HG03439 (cell line): ENCODE measurements around the gene MTCL1.

Experiments
- ATAC-seq: cut with Tn5 transposase; IDR thresholded peaks from one replicate; pipeline ENCODE4 v1.9.1; 2021; ENCODE audit warnings: mild to moderate bottlenecking, moderate library complexity; ENCODE audit not compliant: unreplicated experiment

MTCL1 gene

DNA sequence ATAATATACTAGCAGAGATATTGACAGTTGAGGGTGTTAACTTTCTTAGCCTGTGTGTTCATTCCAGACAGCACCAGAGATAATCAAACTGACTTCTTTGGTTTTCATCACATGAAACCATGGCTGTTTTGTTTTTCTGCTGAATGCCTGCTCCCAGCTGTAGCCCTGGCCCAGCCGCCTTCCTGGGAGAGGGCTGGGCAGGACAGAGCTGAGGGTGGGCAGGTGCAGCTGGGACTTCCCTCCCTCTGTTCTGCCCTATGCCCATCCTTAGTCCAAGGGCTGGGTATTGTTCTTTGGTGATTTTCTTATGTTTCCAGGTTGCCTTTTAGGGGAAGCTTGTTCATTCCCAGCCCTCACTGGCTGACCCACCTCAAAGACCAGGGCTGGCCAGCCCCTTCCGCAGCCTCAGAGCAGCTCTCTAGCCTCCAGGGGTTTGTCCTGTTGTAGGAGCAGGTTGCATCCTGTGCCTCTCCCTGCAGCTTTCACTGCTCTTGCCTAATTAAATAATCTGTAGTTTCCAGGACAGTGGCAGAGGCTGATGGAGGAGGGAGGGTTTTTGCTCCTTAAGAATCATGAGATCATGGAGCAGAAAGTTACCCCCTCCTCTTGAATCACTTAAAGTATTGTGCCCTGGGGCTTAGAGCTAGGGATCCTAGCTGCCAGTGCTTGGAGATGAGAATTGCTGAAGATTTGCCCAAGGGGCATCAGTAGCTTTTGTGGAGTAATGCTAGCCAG is 61.4 kb downstream of the MTCL1 start:
- ATAC-seq: no peak

DNA sequence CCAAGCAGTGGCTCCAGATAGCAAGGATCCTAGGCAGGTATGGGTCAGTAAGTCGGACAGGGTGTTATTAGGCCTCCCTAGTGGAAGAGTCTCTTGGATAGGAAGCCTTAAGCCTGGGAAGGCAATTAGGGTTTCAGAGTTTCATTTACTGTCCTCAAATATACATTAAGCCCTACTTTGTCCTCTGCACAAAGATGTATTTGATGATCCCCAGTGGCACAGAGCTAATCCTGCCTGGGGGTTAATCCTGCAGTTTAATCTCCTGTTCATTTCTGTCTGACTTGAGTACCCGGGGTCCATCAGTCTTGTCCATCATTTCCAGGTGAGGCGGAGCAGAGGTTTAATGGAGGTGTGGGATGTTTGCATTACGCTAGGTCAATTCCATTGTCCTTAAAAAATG is 62.0 kb downstream of the MTCL1 start:
- ATAC-seq: no peak

DNA sequence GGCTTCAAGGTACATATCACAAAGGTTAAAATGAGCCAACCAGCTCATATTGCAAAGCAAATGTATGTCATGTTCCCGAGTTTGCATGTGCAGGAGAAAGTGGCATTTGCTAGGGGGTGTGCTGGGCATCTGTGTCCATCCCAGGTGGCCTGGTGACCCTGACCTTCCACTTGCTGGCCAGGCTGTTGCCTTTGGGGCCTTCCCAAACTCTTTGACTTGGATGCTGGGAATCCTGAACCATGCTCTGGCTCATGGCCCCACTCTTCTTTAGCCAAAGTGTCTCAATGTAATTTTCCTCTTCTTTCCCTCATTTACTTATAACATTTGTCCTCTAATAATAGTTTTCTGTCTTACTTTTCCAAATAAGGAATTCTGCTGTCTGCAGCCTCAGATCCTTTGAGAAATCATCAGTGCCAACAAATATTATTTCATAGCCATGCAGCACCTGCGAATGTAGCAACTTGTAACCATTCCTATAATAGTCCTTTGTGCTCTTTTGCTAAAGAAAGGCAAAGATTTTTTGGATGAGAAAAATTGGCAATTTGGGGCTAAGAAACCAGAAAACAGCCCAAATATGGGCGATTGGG is 64.2 kb downstream of the MTCL1 start:
- ATAC-seq: no peak

DNA sequence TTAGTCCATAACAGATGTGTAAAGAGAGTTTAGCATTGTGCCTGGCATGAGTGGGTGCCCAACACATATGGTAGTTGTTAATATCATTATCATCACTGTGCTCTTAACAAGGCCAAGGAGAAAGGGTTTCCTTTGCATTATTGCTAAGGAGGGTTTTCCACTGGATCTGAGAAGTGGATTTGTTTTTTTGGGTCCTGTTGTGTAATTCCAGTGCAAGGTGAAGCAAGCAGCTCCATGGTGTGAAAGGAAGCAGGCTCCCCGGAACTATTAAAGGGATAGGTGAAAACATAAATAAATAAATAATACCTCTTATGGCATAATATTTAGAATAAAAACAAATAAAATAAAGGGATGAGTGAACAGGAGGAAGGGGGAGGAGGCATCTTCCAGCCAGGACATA is 65.3 kb downstream of the MTCL1 start:
- no peak for ATAC-seq

DNA sequence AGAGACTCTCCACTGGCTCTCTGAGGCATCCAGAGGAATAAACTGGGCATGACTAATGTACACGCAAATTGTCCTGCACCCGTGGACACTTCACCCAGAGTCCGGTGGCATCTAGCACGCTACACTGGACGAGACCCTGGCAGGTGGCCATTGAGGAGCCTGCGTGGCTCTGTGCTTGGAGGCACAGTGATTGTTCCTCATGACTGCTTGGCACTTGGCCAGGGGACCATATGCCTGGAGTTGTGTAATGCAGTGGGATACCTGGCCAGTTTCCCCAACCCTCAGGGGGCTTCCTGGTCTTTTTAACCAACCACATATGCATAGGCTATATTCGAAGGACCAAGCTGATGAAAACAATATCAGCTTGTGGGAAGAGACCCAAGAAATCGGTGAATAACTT is 66.6 kb downstream of the MTCL1 start:
- no peak for ATAC-seq

DNA sequence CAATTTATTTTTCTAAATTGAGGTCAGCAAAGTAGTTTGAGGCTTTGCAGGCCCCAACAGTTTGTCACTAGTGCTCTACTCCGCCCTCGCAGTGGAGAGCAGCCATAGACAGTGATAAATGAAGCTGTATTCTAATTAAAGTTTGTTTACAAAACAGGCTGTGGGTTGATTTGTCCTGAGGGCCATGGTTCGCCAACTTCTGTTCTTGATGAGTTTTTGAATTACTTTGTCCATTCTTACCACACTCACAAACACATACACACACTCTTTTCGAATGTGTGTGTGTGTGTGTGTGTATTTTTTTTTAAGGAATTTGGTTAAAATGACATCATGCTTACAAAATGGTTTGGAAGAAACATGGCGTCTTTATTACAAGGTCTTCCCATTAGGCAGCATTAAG is 68.6 kb downstream of the MTCL1 start:
- ATAC-seq: no peak

DNA sequence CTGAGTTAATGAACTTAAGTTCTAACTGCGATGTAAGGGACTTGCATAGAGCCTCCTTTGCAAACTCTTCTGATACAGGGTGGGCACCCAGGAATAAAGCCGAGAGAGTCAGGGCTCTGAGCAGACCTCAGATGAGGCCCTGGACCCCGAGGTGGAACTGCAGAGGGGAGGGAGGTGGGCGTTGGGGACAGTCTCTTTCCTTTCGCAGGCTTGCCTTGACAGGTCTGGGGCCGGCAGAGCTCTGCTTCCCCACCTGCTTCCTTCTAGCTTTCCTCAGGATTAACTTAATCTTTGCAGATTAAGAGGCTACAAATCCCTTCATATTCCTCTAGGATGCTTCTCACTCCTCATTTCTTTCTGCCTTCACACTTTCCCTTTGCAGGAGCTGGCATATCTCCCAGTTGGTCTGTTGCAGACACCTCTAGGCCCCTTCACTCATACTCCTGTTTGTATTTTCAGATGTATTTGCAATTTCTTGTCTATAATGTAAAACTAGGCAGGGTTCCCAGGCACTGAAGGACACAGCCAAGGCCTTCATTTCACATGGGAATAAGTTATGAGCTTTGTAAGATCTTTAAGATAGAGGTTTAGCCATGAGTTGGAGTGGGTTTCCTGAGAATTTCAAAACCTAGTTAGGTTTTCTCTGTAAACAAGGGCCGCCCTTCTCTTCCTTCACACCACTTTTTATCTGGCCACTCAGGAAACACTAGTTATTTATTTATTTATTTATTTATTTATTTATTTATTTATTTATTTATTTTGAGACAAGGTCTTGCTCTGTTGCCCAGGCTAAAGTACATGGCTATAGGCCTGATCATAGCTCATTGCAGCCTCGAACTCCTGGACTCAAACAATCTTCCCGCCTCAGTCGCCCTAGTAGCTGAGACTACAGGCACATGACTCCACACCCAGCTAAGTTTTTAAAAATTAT is 70.9 kb downstream of the MTCL1 start:
- ATAC-seq: no peak

DNA sequence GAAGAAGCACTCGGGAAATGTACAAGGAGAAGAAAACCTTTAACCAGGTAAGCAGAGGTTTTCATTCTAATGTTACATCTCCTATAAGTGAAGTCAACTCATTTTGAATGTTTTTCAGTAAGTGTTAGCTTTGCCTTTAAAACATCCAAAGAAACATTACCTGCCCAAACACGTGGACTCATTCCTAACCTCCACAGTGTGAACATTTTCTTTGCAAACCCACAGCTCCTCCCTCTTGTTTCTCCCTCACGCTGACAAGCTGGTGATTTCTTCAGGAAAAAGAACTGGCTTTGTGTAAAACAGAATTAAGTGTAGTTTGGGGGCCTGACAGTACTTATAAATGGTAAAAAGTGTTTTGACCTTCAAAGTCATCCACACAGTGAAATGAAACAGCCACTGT is 72.5 kb downstream of the MTCL1 start:
- ATAC-seq: no peak

DNA sequence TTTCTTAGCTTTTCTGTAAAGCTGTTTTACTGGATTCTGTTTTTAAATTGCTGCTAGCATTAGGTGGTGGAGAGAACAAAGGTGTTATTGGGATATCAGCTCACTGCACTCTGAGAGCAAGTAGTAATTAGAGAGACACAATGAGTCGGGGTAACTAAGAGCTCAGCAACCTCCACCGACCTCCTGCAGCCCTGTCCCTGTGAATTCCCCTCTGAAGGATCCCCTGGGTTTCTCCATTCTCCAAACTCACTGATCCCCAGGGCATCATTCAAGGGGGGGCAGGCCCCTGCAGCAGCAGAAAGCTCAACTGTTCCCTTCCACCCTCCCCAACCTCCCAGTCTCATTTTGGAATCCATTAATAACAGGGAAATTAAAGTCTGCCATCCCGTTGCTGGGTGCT is 73.0 kb downstream of the MTCL1 start:
- ATAC-seq: no peak

DNA sequence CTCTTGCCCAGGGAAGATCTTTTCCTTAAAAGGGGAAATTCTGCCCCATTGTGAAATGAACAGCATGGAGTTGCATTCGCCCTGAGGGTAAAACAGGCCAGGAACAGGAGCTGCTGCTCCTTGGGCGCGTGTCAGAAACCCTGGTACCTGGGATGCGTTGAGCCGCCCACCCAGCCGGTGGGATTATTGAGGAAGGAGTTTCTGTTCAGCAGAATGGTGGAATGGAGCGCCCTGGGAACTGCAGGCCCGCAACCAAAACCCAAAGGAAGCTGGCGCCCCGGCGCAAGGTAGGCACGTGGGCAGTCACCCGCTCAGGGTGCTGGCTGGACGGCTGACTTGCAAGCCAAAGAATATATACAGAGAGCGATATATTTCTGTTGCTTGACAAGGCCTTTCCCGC is 73.5 kb downstream of the MTCL1 start:
- ATAC-seq: no peak

DNA sequence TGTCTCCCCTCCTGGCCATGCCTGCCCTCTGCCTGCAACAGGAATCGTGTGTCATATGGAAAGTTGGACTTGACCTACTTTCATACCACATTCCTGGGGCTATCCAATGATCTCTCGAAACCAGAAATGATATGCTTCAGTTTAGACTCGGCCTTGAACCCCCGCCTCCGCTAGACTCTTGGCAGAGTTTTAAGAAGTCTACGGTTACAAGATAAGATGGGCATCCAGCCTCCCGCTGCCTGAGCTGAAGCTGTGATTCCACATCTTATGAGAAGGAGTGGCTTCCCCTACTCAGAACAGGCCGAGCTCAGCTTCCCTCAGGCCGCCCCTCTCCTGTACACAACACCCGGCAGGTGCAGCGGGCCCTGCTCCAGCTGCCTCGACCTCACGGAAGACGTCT is 73.9 kb downstream of the MTCL1 start:
- ATAC-seq: no peak

DNA sequence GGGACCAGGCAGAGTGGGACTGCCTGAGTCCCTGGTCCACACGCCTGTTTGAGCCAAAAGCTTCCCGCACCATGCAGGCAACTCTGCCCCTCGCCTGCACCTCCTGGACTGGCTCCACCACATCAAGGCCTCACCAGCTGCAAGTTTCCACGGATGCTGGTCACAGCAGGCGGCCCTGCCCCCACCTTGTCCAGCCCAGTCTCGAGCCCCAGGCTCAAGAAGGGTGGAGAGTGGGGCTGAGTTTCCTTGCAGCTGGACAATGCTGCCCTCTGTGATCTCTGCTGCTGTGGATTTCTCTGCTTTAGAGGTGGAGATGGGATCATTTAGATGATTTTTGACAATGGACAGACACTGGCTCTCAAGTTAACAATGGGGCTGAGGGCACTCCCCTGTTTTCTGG is 74.9 kb downstream of the MTCL1 start:
- no peak for ATAC-seq

DNA sequence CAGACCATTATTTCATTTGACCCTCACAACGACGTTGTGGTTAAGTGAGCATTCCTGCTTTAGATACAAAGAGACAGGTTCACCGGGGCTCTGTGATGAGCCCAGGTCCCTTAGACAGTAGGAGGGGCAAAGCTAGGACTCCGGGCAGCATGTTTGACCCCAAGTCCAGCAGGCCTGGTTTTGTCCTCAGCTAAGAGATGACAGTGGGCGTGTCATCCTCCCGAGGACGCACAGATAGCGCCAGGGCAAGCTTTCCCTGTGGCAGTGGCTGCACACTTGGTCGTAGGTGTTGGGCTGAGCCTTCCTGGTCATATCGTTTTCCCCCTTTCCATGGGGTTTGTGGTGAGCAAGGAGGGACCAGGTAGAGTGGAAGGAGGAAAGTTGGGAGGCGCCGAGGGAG is 76.3 kb downstream of the MTCL1 start:
- ATAC-seq: no peak

DNA sequence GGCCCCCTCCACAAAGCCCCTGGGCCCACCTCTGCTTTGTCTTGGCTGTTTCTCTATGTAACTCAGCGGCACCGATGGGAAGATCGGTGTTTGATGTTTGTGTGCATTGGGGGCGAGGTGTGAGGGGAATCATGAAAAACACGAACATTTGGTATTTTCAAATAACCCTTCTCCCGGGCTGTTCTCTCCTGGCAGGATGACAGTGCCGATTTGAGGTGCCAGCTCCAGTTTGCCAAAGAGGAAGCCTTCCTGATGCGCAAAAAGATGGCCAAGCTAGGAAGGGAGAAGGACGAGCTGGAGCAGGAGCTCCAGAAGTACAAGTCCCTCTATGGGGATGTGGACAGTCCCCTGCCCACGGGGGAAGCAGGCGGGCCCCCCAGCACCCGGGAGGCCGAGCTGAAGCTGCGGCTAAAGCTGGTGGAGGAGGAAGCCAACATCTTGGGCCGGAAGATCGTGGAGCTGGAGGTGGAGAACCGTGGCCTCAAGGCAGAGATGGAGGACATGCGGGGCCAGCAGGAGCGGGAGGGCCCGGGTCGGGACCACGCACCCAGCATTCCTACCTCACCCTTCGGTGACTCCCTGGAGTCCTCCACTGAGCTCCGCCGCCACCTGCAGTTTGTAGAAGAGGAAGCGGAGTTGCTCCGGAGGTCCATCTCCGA is 78.1 kb downstream of the MTCL1 start:
- ATAC-seq: no peak

DNA sequence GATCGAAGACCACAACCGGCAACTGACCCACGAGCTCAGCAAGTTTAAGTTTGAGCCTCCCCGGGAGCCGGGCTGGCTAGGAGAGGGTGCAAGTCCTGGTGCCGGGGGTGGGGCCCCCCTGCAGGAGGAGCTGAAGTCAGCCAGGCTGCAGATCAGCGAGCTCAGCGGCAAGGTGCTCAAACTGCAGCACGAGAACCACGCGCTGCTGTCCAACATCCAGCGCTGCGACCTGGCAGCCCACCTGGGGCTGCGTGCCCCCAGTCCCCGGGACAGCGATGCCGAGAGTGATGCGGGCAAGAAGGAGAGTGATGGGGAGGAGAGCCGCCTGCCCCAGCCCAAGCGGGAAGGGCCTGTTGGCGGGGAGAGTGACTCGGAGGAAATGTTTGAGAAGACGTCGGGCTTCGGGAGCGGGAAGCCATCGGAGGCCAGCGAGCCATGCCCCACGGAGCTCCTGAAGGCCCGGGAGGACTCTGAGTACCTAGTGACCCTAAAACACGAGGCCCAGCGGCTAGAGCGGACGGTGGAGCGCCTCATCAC is 78.7 kb downstream of the MTCL1 start:
- no peak for ATAC-seq

DNA sequence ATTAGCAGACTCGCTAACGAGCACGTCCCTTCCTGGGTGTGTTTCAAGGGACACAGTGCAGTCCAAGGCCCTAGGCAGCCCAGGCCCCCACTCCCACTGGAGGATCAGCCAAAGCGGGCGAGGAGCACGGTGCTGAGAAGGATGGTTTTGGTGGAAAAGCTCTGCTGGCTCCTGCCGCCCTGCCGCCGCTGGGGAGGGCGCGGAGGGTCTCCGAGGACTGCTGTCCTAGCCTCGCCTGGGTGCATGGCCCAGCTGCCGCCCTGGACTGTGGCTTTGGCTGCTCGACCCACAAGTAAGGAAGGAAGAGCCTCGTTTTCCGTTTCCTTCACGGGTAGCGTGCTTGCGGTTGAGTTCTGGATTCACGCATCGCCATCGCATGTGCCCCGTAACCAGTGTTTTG is 79.9 kb downstream of the MTCL1 start:
- ATAC-seq: no peak

DNA sequence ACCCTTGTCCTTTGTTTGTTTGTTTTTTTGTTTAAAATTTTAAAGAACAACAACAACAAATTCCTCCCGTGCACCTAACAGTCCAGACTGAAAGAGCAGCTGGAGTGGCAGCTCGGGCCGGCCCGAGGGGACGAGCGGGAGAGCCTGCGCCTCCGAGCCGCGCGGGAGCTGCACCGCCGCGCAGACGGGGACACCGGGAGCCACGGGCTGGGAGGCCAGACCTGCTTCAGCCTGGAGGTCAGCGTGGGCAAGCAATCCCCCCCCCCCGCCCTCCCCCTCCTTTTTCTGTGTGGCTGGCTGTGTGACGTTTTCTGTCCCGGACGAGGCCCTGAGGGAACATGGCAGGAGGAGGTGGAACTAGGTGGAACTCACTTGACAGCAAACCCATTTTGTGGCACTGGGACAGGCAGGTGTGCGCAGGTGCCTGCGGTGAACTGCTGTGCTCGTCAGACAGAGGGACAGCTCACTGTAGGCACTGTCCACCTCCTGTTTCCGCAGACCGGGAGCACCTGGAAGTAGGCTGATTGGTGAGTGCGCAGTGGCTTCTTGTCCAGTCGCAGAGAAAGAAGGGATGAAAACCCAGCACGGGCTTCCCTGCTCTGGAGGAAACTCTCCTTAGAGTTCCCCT is 80.6 kb downstream of the MTCL1 start:
- ATAC-seq: no peak

DNA sequence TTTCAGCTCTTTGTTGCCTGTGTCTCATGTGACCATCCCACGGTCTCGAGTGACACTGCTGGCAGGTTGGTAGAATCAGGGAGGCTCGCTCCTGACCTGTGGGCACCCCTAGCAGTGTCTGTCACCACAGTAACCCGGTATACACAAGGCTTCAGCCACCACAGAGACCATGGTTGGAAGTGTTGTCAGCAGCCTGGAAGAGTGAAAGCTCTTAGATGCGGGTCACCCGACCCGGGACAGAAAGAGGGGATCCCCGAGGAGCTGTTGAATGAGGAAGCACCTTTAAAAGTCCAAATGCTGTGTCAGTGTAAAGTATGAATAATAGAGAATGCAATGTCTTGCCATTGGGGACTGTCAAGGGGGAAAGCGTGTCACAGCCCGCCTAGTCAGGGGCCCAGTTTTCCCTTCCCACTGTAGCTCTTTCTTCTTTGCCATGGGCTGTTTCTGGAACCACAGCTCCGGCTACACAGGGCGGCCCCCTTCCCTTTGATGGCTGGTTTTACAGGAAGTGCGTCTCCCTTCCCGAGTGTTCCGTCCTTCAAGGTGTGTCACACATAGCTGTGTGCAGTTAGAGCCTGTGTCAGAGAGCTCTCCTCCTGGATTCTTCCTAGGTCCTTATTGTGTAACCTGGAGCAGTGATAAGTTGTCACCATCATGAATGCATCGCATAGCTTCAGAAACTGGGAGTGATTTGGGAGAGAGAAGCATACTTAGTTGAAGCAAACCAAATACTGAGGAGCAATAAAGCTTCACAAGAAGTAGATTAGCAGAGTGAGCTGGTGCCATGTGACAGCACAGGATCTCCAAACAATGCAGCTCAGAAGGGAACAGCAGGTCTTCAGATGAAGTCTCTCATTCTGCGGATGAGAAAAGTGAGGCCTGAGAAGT is 81.4 kb downstream of the MTCL1 start:
- ATAC-seq: no peak

DNA sequence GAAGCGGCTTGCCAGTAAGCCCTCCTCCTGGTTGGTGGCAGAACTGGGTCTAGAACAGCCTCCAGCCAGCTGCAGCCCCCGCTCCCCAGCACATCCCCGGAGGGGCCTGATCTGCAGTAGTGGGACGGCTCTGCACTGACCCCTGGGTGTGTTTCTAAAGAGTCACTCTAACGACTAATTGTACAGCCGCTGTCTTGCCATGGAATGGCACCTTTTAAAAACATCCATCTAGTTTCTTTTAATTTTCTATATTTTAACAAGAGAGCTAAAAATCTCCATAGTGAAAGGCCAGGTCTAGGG is 82.0 kb downstream of the MTCL1 start:
- ATAC-seq: no peak

DNA sequence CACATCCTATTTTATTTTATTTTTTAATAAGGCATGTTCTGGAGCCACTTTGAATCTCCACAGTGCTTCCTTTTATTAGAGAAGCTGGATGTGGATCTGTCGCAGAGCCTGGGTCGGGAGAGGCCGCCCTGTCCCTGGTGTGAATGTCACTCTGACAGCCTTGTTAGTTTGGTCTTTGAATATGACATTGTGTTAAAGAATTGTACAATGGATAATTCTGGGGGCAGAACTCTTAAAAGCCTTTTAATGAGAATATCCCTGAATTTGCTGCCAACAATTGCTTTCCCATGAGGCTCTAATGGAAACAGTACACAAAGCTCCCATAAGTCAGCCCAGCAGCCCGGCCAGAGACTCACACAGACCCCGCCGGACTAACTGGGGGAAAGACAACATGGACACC is 82.4 kb downstream of the MTCL1 start:
- no peak for ATAC-seq
